Neural crest cell (in vitro differentiated cells): ENCODE results near the gene TCP10L. TPM values are rescaled to one million over a fixed set of nuclear protein-coding genes. Genes with fewer than 3 reads are reported as not detected.

Source experiments
- DNase-seq: peaks from one replicate; pipeline ENCODE4 v3.0.0; 2021; ENCODE audit warnings: low read depth, mixed read lengths, low spot score
- H3K27ac Mint-ChIP-seq: one replicate; pipeline ENCODE4 v1.8.0; 2021; ENCODE audit warnings: mild to moderate bottlenecking, mixed read lengths; ENCODE audit not compliant: unreplicated experiment
- H3K27me3 Mint-ChIP-seq: 2 replicates; pipeline ENCODE4 v1.8.0; 2021; ENCODE audit warnings: low read depth, mild to moderate bottlenecking, mixed read lengths
- H3K36me3 Mint-ChIP-seq: 2 replicates; pipeline ENCODE4 v1.8.0; 2021; ENCODE audit warnings: low read depth, mild to moderate bottlenecking, mixed read lengths
- H3K4me1 Mint-ChIP-seq: 2 replicates; pipeline ENCODE4 v1.8.0; 2021; ENCODE audit warnings: mixed read lengths
- H3K4me3 Mint-ChIP-seq: one replicate; pipeline ENCODE4 v1.8.0; 2021; ENCODE audit warnings: mild to moderate bottlenecking, mixed read lengths
- H3K9me3 Mint-ChIP-seq: 2 replicates; pipeline ENCODE4 v1.8.0; 2021; ENCODE audit warnings: mixed read lengths
- CTCF ChIP-seq: fragments of 200-600 bp; sonication (generic); conservative IDR thresholded peaks from 2 replicates; pipeline ENCODE4 v1.5.0; 2021; ENCODE audit warnings: antibody characterized with exemption, mild to moderate bottlenecking
- total RNA-seq: library from RNA; stranded (reverse); gene quantifications from 2 replicates; pipeline ENCODE4 v1.2.1, GENCODE V29; 2021

Gene TCP10L
- total RNA-seq, 1 donor from 2014 or later, result 1.7 TPM

GRCh38 chr21:32523988-32524719 is 61.2 kb downstream of the TCP10L start:
- no peaks in the 10 kb centered on the region for H3K27me3 Mint-ChIP-seq

More at GRCh38 chr21:32523988-32524719, 61.2 kb downstream of the TCP10L start:
- Mint-ChIP-seq H3K27ac (peak overlapping the region; percentile 20), H3K4me3 (no peak overlapping the region), H3K4me1 (peaks cover 5% of the 10 kb centered on the region), H3K36me3 (peaks cover 4% of the 10 kb centered on the region), H3K9me3 (peaks cover 6% of the 10 kb centered on the region)
- DNase-seq, result no peak
- TF ChIP-seq CTCF, result no peak

Other genes with a start within 250 kb of the TCP10L start
- 22.2 and 23.1 TPM in 2 replicates for gene URB1, start 192.5 kb downstream of the TCP10L start, total RNA-seq
- not detected in 2 replicates for gene EVA1C, start 172.8 kb downstream of the TCP10L start, total RNA-seq
- gene CFAP298, start 26.9 kb upstream of the TCP10L start, total RNA-seq, result 44.7 and 46.3 TPM in 2 replicates
- gene SYNJ1, start 142.5 kb upstream of the TCP10L start, total RNA-seq, result 10.7 and 11.1 TPM in 2 replicates
- gene PAXBP1, start 186.2 kb upstream of the TCP10L start, total RNA-seq, result 84.4 and 93.9 TPM in 2 replicates